Stimulated activated CD8-positive, alpha-beta memory T cell treated with anti-CD3 and anti-CD28 coated beads, Interleukin-7, amount 100 ng/mL, for 4 hours (primary cell): ENCODE data around the gene ACRBP.
A peak's percentile ranks its signal among the peaks of the same experiment; 100 is the strongest.
"Not testable (repeated sequence)": the region's sequence is repeated elsewhere in the genome, so short reads cannot be mapped to it uniquely, and the experiment has no call there.

Experiments
- DNase-seq, 2 donors: peaks; one replicate each; pipeline ENCODE4 v3.0.0-alpha.2; 2020; ENCODE audit warnings: low read depth in 2 of 2

ACRBP gene

GRCh38 chr12:6614513-6615172 lies 32.6 kb downstream of the ACRBP start:
- DNase-seq, result no peak

GRCh38 chr12:6613776-6614512 lies 33.3 kb downstream of the ACRBP start:
- peak in 1 of 2 donors; percentile 52 for DNase-seq

GRCh38 chr12:6613015-6613775 lies 34.0 kb downstream of the ACRBP start:
- DNase-seq, result peak in 1 of 2 donors; percentile 24

GRCh38 chr12:6612652-6613014 lies 34.6 kb downstream of the ACRBP start:
- no peak for DNase-seq

GRCh38 chr12:6612247-6612646 lies 35.0 kb downstream of the ACRBP start:
- DNase-seq, result no peak

- DNase-seq, result no peak
These were observed 38.5 kb downstream of the ACRBP start for GRCh38 chr12:6608592-6609281.

- peak; percentile 47 to 57 for DNase-seq
These were observed 39.3 kb downstream of the ACRBP start for GRCh38 chr12:6607751-6608591.

GRCh38 chr12:6606331-6607131 lies 40.7 kb downstream of the ACRBP start:
- peak; percentile 55 to 75 for DNase-seq

- DNase-seq, result peak in 1 of 2 donors; percentile 23
These were observed 41.6 kb downstream of the ACRBP start for GRCh38 chr12:6605421-6606330.

GRCh38 chr12:6604259-6605029 lies 42.8 kb downstream of the ACRBP start:
- DNase-seq, result no peak

- no peak for DNase-seq
These were observed 44.1 kb downstream of the ACRBP start for GRCh38 chr12:6603095-6603567.

- DNase-seq, result no peak
These were observed 44.7 kb downstream of the ACRBP start for GRCh38 chr12:6602526-6602925.

GRCh38 chr12:6595673-6596072 lies 51.6 kb downstream of the ACRBP start:
- not testable (repeated sequence) for DNase-seq

GRCh38 chr12:6592087-6592486 lies 55.1 kb downstream of the ACRBP start:
- DNase-seq, result no peak
